ENCODE measurements around the gene ZNF566. TPM values are rescaled to one million over a fixed set of nuclear protein-coding genes. Genes with fewer than 3 reads are reported as not detected.

Gene ZNF566
- total RNA-seq, 4 donors from 2014 or later = 6.4 to 24.4 (median 7.4) TPM

DNA sequence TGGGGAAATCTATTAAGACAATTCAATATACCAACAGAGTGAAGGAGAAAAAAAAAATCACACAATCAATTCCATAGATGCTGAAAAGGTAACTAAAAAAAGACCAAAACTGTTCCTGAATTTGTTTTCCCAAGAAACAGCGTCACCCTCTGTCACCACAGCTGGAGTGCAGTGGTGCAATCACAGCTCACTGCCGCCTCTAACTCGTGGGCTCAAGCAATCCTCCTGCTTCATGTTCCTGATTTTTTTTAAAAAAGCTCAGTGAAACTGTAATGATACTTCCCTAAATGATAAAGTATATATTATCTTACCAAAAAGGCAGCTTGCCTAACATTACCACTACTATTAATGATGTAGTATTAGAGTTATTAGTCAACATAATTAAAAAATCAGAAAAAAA, 90.8 kb downstream of the ZNF566 start:
- DNase-seq (ENCODE audit: low spot score in 2 of 2) = no peak
- TF ChIP-seq EP300 (IDR thresholded peaks at IDR 0.05) = no peak
- TF ChIP-seq POLR2AphosphoS5 (IDR thresholded peaks at IDR 0.05) = no peak
- no peak for TF ChIP-seq POLR2A (IDR thresholded peaks at IDR 0.05)
- TF ChIP-seq, protein P1, sequence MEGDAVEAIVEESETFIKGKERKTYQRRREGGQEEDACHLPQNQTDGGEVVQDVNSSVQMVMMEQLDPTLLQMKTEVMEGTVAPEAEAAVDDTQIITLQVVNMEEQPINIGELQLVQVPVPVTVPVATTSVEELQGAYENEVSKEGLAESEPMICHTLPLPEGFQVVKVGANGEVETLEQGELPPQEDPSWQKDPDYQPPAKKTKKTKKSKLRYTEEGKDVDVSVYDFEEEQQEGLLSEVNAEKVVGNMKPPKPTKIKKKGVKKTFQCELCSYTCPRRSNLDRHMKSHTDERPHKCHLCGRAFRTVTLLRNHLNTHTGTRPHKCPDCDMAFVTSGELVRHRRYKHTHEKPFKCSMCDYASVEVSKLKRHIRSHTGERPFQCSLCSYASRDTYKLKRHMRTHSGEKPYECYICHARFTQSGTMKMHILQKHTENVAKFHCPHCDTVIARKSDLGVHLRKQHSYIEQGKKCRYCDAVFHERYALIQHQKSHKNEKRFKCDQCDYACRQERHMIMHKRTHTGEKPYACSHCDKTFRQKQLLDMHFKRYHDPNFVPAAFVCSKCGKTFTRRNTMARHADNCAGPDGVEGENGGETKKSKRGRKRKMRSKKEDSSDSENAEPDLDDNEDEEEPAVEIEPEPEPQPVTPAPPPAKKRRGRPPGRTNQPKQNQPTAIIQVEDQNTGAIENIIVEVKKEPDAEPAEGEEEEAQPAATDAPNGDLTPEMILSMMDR (IDR thresholded peaks at IDR 0.05) = no peak
- peaks cover 35% of the 10 kb centered on the region for H3K9me3 ChIP-seq
- 88% methylated on average over 3 of the region's 3 CpGs for WGBS
- no peak overlapping the region for H3K27ac ChIP-seq
- H3K27me3 ChIP-seq = no peaks in the 10 kb centered on the region
- no peaks in the 10 kb centered on the region for H3K4me1 ChIP-seq
- H3K4me3 ChIP-seq = no peak overlapping the region
- H3K36me3 ChIP-seq = peaks cover 57% of the 10 kb centered on the region

Other genes with a start within 250 kb of the ZNF566 start
- 10 to 100 TPM in 1 of 4 donors, 1 to 10 TPM in 3; 1.5 to 10.5 (median 3.6) TPM for gene ZFP14, start 110.4 kb downstream of the ZNF566 start, total RNA-seq
- gene ZFP82, start 70.9 kb downstream of the ZNF566 start, total RNA-seq = 1 to 10 TPM in 3 of 4 donors, under 1 TPM in 1; 0.47 to 4.0 (median 1.7) TPM
- 10 to 100 TPM in 3 of 4 donors, 1 to 10 TPM in 1; 5.1 to 24.4 (median 14.4) TPM for gene ZNF260, start 38.7 kb upstream of the ZNF566 start, total RNA-seq
- 10 to 100 TPM in 2 of 4 donors, 1 to 10 TPM in 2; 7.0 to 13.3 (median 10.7) TPM for gene ZNF529, start 83.7 kb upstream of the ZNF566 start, total RNA-seq
- gene ZNF382, start 115.8 kb upstream of the ZNF566 start, total RNA-seq = 10 to 100 TPM in 1 of 4 donors, under 1 TPM in 3; 0.62 to 11.7 (median 0.86) TPM
- gene ZNF461, start 177.3 kb upstream of the ZNF566 start, total RNA-seq = 10 to 100 TPM in 1 of 4 donors, 1 to 10 TPM in 3; 5.5 to 13.5 (median 8.6) TPM
- 10 to 100 TPM in 2 of 4 donors, 1 to 10 TPM in 2; 7.0 to 19.8 (median 11.4) TPM for gene ZNF567, start 198.1 kb upstream of the ZNF566 start, total RNA-seq

All from suprapubic skin (tissue), 4 donors.